ENCODE results near the gene SLC25A48. TPM values are rescaled to one million over a fixed set of nuclear protein-coding genes. Genes with fewer than 3 reads are reported as not detected.

Gene SLC25A48
- total and polyA plus RNA-seq, 7 experiments from 2014 or later, result not detected

DNA sequence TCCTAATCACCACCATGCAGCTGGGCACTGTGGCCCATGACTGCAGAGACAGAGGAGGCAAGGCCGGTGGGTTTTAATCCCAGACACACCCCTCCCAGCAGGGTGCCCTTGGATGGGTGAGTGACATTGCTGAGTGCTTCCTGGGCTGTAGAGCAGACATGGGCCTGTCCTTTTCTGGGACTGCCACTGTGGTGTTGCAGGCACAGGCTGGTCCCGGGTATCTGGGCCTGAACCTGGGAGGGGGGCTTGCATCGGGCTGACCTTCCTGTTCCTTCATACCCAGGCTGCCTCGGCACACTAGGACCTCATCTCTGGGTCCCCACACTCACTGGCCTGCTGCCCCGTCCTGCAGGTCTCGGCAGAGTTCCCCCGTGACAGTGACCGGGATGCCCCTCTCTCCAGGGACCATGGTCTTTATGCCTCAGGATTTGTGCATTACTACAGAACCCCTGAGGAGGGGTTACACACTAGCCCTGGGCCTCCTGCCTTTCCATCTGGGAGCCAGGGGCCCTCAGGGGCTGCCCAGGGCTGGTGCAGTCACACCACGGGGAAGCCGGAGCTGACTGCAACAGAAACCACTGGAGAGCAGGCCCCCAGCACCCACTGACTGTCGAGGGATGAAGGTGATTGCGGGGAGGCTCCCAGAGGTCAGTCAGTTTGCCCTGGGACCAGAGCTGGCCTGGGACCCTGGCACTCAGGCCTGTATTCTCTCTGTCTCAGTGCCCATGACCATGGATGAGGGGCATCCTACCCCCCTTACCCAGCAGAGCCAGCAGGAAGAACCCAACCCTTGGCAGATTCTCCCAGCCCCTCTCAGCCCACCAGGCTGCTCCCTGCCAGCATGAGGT is 8.9 kb upstream of the SLC25A48 start:
- Mint-ChIP-seq H3K4me3 (no peak overlapping the region), H3K4me1 (peaks cover 0 to 3% (median 0%) of the 10 kb centered on the region in 7 donors), H3K9me3 (peaks cover 0 to 2% (median 0%) of the 10 kb centered on the region in 11 donors), H3K27ac (no peak overlapping the region), H3K36me3 (no peaks in the 10 kb centered on the region), H3K27me3 (peaks cover 2 to 9% (median 6%) of the 10 kb centered on the region in 5 donors)
- POLR2A ChIA-PET, result no interaction called here
- DNase-seq (no peak), ATAC-seq (no peak)
- intact Hi-C loops (cut with micrococcal nuclease), result no loop called here
- H3K4me1 ChIP-seq (ENCODE audit: control insufficient read depth in 2 of 2, insufficient read depth in 2 of 2, low read length in 2 of 2), result no peaks in the 10 kb centered on the region
- no peaks in the 10 kb centered on the region for H3K36me3 ChIP-seq (ENCODE audit: control insufficient read depth in 2 of 3, insufficient read depth in 3 of 3, low read length in 3 of 3)
- H3K9me3 ChIP-seq (ENCODE audit: control insufficient read depth in 2 of 3, low read length in 3 of 3), result no peaks in the 10 kb centered on the region
- H3K27me3 ChIP-seq (ENCODE audit: control insufficient read depth in 2 of 2, insufficient read depth in 2 of 2, low read length in 2 of 2), result no peaks in the 10 kb centered on the region
- H3K27ac ChIP-seq (ENCODE audit: low read depth, low read length), result no peak overlapping the region
- no peak overlapping the region for H3K4me3 ChIP-seq (ENCODE audit: low read length)
- CTCF ChIA-PET, result no interaction called here

DNA sequence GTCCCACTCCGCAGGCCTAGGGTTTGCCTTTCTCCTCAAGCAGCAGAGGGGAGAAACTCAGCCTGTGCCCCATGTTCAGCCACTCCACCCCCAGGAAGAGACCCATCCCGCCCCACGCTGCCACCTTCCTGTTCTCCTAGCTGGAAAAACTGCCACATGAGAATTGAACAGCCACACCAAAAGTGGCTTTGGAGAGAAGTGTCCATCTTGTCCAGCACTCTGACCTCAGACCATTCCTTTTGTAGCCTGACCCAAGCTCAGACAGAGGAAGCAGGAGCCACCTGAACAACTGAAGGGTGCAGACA is 8.3 kb upstream of the SLC25A48 start:
- DNase-seq (no peak), ATAC-seq (no peak)
- H3K27ac ChIP-seq (ENCODE audit: low read depth, low read length), result no peak overlapping the region
- peaks cover 0 to 3% (median 0%) of the 10 kb centered on the region in 7 donors for H3K4me1 Mint-ChIP-seq
- no peak overlapping the region for H3K4me3 ChIP-seq (ENCODE audit: low read length)
- H3K36me3 Mint-ChIP-seq, result no peaks in the 10 kb centered on the region
- ChIA-PET CTCF (no interaction called here), POLR2A (no interaction called here)
- H3K36me3 ChIP-seq (ENCODE audit: control insufficient read depth in 2 of 3, insufficient read depth in 3 of 3, low read length in 3 of 3), result no peaks in the 10 kb centered on the region
- no peaks in the 10 kb centered on the region for H3K27me3 ChIP-seq (ENCODE audit: control insufficient read depth in 2 of 2, insufficient read depth in 2 of 2, low read length in 2 of 2)
- H3K4me3 Mint-ChIP-seq, result no peak overlapping the region
- H3K9me3 Mint-ChIP-seq, result peaks cover 0 to 3% (median 0%) of the 10 kb centered on the region in 11 donors
- no peaks in the 10 kb centered on the region for H3K9me3 ChIP-seq (ENCODE audit: control insufficient read depth in 2 of 3, low read length in 3 of 3)
- intact Hi-C loops (cut with micrococcal nuclease), result no loop called here
- H3K4me1 ChIP-seq (ENCODE audit: control insufficient read depth in 2 of 2, insufficient read depth in 2 of 2, low read length in 2 of 2), result no peaks in the 10 kb centered on the region
- H3K27ac Mint-ChIP-seq, result no peak overlapping the region
- H3K27me3 Mint-ChIP-seq, result peaks cover 6 to 15% (median 12%) of the 10 kb centered on the region in 5 donors

DNA sequence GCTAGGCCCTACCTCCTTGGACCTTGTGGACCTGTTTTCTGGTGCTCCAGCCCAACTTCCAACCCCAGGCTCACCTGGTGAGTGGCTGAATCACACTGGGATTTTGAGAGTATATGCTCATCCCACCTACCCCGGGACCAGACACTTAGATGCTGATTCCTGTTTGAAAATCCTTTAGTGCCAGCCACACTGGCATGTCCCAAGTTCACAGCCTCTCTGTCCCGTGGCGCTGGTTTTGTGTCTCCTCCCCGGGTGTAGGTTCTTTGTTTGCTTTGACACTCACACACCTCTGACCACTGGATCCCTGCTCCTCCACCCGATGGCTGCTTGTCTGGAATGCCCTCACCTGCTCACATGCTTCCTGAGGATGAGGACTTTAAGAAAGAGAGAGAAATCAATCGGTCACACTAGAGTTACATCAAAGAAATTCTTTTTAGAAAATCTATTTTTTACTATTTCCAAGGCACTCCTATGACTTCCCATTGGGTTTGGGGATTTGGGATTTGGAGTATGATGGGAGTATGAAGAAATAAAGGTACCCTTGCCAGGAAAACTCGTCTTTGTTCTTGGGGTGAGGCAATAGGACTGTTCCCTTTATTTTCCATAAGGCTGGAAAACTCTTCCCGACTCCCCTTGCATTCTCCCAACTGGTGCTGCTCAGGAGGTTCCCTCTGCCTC is 7.3 kb upstream of the SLC25A48 start:
- no peak overlapping the region for H3K27ac Mint-ChIP-seq
- H3K9me3 Mint-ChIP-seq, result peaks cover 0 to 4% (median 0%) of the 10 kb centered on the region in 11 donors
- intact Hi-C loops (cut with micrococcal nuclease), result no loop called here
- H3K4me3 Mint-ChIP-seq, result no peak overlapping the region
- Histone ChIP-seq H3K4me3 (ENCODE audit: low read length) (no peak overlapping the region), H3K4me1 (ENCODE audit: control insufficient read depth in 2 of 2, insufficient read depth in 2 of 2, low read length in 2 of 2) (no peaks in the 10 kb centered on the region), H3K27me3 (ENCODE audit: control insufficient read depth in 2 of 2, insufficient read depth in 2 of 2, low read length in 2 of 2) (no peaks in the 10 kb centered on the region), H3K36me3 (ENCODE audit: control insufficient read depth in 2 of 3, insufficient read depth in 3 of 3, low read length in 3 of 3) (no peaks in the 10 kb centered on the region), H3K27ac (ENCODE audit: low read depth, low read length) (no peak overlapping the region), H3K9me3 (ENCODE audit: control insufficient read depth in 2 of 3, low read length in 3 of 3) (no peaks in the 10 kb centered on the region)
- H3K36me3 Mint-ChIP-seq, result no peaks in the 10 kb centered on the region
- CTCF ChIA-PET, result no interaction called here
- no peak for DNase-seq
- ATAC-seq, result no peak
- peaks cover 12 to 25% (median 22%) of the 10 kb centered on the region in 5 donors for H3K27me3 Mint-ChIP-seq
- POLR2A ChIA-PET, result no interaction called here
- H3K4me1 Mint-ChIP-seq, result peaks cover 0 to 3% (median 0%) of the 10 kb centered on the region in 7 donors

DNA sequence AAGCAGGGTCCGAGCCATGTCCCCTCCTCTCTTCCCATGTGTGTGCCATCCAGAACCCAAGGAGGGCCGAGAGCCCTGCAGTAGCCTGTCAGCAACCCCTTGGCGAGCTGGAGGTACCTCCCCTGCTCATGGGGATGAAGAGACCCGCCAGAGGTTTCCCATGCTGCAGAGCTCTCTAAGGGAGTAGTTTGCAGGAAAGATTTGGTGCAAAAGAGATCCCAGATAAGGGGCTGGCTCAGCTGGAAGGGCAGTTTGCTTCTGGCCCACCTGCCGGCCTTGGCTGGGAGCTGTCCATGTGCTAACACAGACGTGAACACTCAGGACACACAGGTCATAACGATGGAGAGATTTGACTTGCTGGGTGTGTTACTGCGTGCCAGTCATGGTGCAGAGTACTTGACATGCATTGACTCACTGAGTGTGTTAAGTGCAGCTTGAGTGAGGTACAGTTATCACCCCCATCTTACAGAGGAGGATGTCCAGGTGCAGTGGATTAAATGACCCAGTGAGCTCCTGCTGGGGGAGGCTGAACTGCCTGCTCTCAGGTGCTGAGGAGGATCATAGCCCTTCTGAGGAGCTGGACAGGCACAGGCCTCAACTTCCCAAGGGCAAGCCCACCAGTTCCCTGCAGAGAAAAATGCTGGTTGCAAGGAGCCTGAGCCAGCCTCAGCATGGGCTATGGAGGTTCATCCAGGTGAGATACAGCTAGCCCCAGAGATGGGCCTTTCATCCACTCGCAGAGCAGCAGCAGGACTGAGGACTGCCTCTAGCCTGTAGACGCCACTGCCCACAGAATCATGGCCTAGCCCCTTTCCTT is 6.3 kb upstream of the SLC25A48 start:
- H3K9me3 ChIP-seq (ENCODE audit: control insufficient read depth in 2 of 3, low read length in 3 of 3), result no peaks in the 10 kb centered on the region
- no peak overlapping the region for H3K27ac ChIP-seq (ENCODE audit: low read depth, low read length)
- no peaks in the 10 kb centered on the region for H3K4me1 ChIP-seq (ENCODE audit: control insufficient read depth in 2 of 2, insufficient read depth in 2 of 2, low read length in 2 of 2)
- peaks cover 17 to 34% (median 32%) of the 10 kb centered on the region in 5 donors for H3K27me3 Mint-ChIP-seq
- H3K4me3 Mint-ChIP-seq, result no peak overlapping the region
- peaks cover 0 to 4% (median 0%) of the 10 kb centered on the region in 11 donors for H3K9me3 Mint-ChIP-seq
- H3K4me1 Mint-ChIP-seq, result peaks cover 0 to 2% (median 0%) of the 10 kb centered on the region in 7 donors
- no peak overlapping the region for H3K4me3 ChIP-seq (ENCODE audit: low read length)
- ATAC-seq (no peak), DNase-seq (no peak)
- H3K27me3 ChIP-seq (ENCODE audit: control insufficient read depth in 2 of 2, insufficient read depth in 2 of 2, low read length in 2 of 2), result no peaks in the 10 kb centered on the region
- intact Hi-C loops (cut with micrococcal nuclease), result no loop called here
- POLR2A ChIA-PET, result no interaction called here
- CTCF ChIA-PET, result no interaction called here
- H3K36me3 Mint-ChIP-seq, result no peaks in the 10 kb centered on the region
- no peak overlapping the region for H3K27ac Mint-ChIP-seq
- no peaks in the 10 kb centered on the region for H3K36me3 ChIP-seq (ENCODE audit: control insufficient read depth in 2 of 3, insufficient read depth in 3 of 3, low read length in 3 of 3)

DNA sequence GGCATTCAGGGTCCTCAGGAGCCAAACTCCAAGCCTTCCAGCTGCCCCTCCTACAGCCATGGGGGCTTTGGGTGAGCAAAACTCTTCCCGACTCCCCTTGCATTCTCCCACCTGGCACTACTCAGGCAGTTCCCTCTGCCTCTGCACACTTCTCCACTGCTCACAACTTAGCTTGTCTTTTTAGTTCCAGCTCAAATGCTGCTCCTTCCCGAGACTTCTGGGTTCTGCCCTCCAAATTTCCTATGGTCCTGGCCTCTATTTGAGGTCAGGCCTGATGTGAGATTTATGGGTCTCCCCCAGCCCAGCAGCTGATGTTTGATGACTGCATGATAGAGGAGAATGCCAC is 5.7 kb upstream of the SLC25A48 start:
- intact Hi-C loops (cut with micrococcal nuclease), result no loop called here
- H3K9me3 Mint-ChIP-seq, result peaks cover 0 to 4% (median 0%) of the 10 kb centered on the region in 11 donors
- H3K27me3 Mint-ChIP-seq, result peaks cover 21 to 39% (median 32%) of the 10 kb centered on the region in 5 donors
- ATAC-seq (no peak), DNase-seq (no peak)
- ChIA-PET POLR2A (no interaction called here), CTCF (no interaction called here)
- H3K27ac Mint-ChIP-seq, result no peak overlapping the region
- no peak overlapping the region for H3K4me3 Mint-ChIP-seq
- Histone ChIP-seq H3K9me3 (ENCODE audit: control insufficient read depth in 2 of 3, low read length in 3 of 3) (no peaks in the 10 kb centered on the region), H3K4me1 (ENCODE audit: control insufficient read depth in 2 of 2, insufficient read depth in 2 of 2, low read length in 2 of 2) (no peaks in the 10 kb centered on the region), H3K36me3 (ENCODE audit: control insufficient read depth in 2 of 3, insufficient read depth in 3 of 3, low read length in 3 of 3) (no peaks in the 10 kb centered on the region), H3K4me3 (ENCODE audit: low read length) (no peak overlapping the region), H3K27me3 (ENCODE audit: control insufficient read depth in 2 of 2, insufficient read depth in 2 of 2, low read length in 2 of 2) (no peaks in the 10 kb centered on the region), H3K27ac (ENCODE audit: low read depth, low read length) (no peak overlapping the region)
- peaks cover 0 to 2% (median 0%) of the 10 kb centered on the region in 7 donors for H3K4me1 Mint-ChIP-seq
- H3K36me3 Mint-ChIP-seq, result no peaks in the 10 kb centered on the region

DNA sequence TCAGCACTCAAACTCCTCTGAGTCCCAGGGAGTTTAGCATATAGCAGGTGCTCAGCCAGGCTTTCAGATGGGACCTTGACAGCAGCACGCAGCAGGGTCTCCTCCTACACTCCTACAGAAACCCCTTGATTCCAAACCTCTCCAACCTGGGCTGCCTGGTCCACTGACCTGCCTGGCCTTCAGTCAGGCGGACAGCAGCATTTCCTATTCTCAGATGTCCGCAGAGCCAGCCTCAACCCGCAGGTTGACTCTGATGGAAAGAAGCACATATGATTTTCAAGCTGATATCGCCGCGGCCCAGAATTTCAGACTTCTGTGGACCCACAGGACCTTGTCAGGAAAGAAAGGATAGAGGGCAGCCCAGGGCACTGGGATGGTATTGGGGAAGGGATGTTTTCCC is 5.3 kb upstream of the SLC25A48 start:
- no peak overlapping the region for H3K27ac ChIP-seq (ENCODE audit: low read depth, low read length)
- no peak for DNase-seq
- H3K36me3 Mint-ChIP-seq, result no peaks in the 10 kb centered on the region
- H3K4me1 ChIP-seq (ENCODE audit: control insufficient read depth in 2 of 2, insufficient read depth in 2 of 2, low read length in 2 of 2), result no peaks in the 10 kb centered on the region
- POLR2A ChIA-PET, result no interaction called here
- CTCF ChIA-PET, result no interaction called here
- H3K36me3 ChIP-seq (ENCODE audit: control insufficient read depth in 2 of 3, insufficient read depth in 3 of 3, low read length in 3 of 3), result no peaks in the 10 kb centered on the region
- H3K4me3 Mint-ChIP-seq, result no peak overlapping the region
- peaks cover 0 to 6% (median 0%) of the 10 kb centered on the region in 11 donors for H3K9me3 Mint-ChIP-seq
- peaks cover 25 to 44% (median 35%) of the 10 kb centered on the region in 5 donors for H3K27me3 Mint-ChIP-seq
- ATAC-seq, result no peak
- no peak overlapping the region for H3K27ac Mint-ChIP-seq
- H3K27me3 ChIP-seq (ENCODE audit: control insufficient read depth in 2 of 2, insufficient read depth in 2 of 2, low read length in 2 of 2), result no peaks in the 10 kb centered on the region
- no peak overlapping the region for H3K4me3 ChIP-seq (ENCODE audit: low read length)
- intact Hi-C loops (cut with micrococcal nuclease), result no loop called here
- H3K4me1 Mint-ChIP-seq, result peaks cover 0 to 6% (median 3%) of the 10 kb centered on the region in 7 donors
- no peaks in the 10 kb centered on the region for H3K9me3 ChIP-seq (ENCODE audit: control insufficient read depth in 2 of 3, low read length in 3 of 3)
